GM19395 (cell line): Measurements from ENCODE around the gene ARIH2.

Experiments used
- ATAC-seq: cut with Tn5 transposase; IDR thresholded peaks from one replicate; pipeline ENCODE4 v1.9.1; 2021; ENCODE audit warnings: mild to moderate bottlenecking, moderate library complexity; ENCODE audit not compliant: unreplicated experiment

Gene ARIH2

DNA sequence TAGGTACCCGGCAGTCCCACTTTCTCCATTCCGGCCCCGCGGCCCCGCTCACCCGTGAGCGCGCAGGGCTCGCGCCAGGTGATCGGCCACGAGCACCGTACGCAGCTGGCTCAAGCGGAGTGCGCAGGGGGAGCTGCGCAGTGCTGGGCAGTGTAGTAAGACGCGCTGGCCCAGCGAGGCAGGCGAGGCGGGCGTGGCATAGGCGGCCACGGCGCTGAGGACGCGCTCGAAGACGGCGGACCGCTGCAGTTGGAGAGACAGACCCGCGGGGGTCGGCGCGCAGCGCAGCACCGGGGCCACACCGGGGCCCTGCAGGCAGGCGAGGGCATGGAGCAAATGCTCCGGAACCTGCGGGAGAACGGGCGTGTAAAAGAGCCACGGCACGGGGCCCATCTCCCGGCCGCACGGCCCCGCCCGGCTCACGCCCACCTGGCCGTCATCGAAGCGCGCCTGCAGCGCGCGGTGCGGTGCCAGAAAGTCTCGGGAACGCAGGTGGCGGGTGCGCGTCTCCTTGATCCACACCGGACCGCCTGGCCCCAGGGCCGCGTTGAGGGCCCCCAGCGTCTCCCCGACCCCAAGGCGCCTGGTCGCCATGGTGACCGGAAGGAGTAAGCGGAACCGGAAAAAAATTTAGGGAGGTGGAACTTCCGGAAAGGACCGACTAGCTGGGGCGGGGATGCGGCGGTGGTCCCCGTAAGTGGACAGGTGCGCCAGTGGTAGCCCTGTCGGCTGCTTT lies 99.5 kb downstream of the ARIH2 start, which contains the start of gene DALRD3:
DALRD3 (minus strand) TSS at position 610 of the 736 bp plus-strand sequence; CDS start at position 594, 16 bp downstream.
- ATAC-seq = no peak

DNA sequence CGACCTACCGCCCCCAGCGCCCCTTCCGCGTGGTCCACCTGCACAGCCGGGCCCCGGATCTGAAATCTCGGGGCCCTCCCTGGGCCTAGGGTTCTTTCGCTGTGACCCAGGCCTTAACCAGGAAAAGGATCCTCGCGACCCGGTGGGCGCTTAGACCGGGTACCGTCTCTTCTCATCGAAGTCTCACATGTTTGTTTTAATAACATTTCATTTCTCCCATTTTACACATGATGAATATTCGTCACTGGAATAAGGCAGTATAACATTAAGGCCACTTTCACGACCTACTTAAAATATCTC lies 100.0 kb downstream of the ARIH2 start:
- ATAC-seq = no peak

DNA sequence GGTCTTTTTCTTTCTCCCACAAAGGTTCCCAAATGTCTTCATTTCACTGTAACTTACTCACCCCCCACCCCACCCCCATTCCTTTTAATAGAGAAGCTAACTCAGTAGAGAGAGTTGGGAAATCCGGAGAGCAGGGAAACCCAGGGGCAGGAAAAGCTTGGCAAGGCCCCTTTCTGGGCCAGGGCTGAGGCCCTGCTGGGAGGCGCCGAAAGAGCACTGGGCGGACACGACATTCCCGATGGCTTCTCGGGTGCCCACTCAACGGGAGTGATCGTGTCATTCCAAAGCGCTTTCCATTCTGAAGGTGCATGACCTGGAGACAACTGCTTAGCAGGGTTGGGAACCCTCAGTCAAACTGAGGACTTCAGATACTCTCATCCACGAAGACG lies 101.3 kb downstream of the ARIH2 start:
- no peak for ATAC-seq

GRCh38 chr3:49020330-49021212 lies 101.9 kb downstream of the ARIH2 start:
- ATAC-seq = peak; percentile 2

DNA sequence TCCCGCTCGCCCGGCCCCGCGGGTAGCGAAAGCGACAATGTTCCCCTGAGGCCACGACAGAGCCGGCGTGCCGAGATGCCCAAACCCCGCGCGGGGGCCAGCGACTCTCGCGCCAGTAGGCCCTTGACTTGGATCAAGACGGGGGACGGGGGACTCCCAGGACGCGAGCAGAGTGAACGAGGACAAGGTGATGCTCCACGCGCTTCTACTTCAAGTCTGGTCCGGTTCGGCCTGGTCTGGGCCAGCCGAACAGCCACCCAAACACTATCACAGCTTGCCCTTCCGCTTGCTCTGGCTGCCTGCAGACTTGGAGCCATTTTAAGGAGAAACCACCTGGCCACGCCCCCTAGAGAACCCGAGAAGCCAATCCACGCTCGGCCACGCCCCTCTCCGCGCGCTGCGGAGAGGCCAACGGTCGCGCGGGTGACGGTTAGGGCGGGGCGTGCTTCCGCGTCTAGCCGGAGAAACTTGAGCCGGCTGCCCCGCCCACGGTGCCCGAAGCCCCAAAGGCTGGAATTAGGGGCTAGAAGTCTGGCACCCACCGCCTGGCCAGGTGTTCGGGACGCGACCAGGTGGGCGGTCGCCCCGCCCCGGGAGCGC lies 102.7 kb downstream of the ARIH2 start:
- peak; percentile 58 for ATAC-seq

DNA sequence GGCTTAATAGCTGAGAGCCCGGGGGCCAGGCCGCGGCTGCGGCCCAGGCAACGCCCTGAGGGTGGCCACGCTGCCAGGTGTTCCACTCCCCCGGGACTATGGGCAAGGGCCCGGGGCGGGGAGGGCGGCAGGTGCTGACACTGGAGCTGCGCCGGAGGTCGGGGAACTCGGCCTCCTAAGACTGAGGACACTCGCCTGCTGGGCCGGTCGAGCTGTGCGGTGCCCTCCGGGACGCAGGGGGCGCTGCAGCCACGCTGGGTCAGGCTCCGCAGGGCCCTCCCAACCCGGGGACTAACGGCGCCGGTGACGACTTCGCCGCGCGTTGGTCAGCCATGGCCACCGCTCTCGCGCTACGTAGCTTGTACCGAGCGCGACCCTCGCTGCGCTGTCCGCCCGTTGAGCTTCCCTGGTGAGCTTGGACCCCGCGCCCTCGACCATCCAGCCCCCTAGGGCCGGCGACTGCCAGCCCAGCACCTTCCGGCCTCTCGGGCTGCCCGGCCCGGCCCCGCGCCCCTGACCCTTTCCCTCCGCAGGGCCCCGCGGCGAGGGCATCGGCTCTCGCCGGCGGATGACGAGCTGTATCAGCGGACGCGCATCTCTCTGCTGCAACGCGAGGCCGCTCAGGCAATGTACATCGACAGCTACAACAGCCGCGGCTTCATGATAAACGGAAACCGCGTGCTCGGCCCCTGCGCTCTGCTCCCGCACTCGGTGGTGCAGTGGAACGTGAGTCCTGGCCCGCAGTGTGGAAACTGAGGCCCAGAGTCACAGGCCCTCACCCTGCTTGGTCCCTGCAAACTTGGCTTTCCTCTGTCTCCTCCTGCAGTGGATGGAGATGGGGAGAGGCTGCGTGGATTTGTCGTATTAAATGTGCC lies 103.4 kb downstream of the ARIH2 start, which contains the start of gene NDUFAF3:
NDUFAF3 (plus strand) TSS at position 309 of the 875 bp plus-strand sequence; CDS start at position 333, 24 bp downstream.
- ATAC-seq = peak; percentile 61

DNA sequence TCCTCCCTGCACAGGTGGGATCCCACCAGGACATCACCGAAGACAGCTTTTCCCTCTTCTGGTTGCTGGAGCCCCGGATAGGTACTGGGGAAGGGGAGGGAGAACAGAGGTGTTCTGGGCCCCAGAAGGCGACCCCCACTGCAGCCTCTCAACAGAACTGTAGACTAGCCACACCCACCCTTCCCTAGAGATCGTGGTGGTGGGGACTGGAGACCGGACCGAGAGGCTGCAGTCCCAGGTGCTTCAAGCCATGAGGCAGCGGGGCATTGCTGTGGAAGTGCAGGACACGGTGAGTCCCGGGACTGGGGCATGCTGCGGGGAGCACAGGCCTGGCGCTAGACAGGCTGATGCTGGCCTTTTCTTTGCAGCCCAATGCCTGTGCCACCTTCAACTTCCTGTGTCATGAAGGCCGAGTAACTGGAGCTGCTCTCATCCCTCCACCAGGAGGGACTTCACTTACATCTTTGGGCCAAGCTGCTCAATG lies 104.1 kb downstream of the ARIH2 start:
- no peak for ATAC-seq

GRCh38 chr3:49023775-49024174 lies 105.1 kb downstream of the ARIH2 start:
- ATAC-seq = no peak

DNA sequence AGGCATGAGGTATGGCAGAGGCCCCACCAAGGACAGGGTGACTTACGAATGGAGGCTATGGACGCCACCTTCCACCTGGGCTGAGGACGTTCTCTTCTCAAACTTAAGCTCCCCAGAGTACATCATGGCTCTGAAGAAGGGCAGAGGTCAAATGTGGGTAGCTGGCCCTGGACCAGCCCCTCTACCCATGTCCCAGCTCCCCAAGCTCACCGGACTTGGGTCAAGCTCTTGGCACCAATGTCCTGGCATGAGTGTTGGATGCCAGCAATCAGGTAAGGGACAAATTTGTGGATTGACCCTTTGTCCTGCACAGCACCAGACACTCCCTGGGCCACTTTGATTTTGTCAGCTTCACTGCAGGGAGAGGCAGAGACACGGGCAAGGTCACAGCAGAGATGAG lies 105.8 kb downstream of the ARIH2 start:
- no peak for ATAC-seq

GRCh38 chr3:49025005-49025792 lies 106.6 kb downstream of the ARIH2 start:
- no peak for ATAC-seq

DNA sequence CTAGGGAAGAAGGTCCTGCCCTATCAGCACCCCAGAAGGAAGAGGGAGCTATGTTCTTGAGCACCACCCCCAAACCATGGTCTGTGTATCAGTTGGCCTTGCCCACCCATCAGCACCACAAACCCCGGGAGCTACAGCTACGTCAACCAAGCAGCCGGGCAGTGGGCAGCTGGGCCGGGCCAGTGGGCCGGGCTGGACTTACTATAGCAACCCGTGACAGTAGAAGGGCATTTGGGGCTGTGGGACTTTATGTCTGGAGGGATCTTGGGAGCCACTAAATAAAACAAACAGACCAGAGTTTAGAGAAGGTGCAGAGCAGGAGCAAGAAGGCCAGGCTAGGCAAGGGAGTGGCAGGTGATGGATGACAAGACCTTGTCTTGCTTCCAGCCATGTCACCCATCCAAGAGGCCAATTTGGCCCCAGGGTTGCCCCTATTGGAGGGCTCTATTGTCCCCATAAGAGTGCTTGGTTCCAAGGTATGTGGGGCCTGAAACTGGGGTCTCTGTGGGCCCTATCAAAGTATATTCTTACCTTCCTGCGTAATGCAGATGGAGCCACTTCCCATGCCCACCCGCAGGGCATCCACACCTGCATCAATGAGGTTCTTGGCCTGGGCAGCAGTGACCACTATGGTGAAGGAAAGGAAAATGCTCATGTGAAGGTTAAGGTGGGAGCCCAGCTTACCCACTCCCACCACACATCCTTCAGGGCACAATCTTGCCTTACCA lies 107.3 kb downstream of the ARIH2 start:
- no peak for ATAC-seq

- no peak for ATAC-seq
Measured at GRCh38 chr3:49026536-49026935, 107.9 kb downstream of the ARIH2 start.

DNA sequence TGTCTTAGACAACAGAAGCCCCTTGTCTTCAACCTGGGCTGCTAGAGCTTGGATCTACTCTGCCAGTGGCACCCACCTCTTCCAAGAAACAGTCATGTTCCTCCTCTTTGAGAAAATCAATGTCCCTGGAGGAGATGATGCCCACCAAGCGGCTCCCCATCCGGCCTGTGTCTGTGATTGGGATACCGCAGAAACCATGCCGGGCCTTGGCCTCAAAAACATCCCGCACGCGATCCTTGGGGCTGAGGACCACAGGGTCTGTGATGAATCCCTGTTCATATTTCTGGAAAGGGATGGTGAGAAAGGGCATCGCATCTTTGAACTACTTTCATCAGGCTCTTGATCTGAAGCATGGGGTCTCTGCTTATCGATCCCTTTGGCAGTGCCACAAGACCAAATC lies 109.0 kb downstream of the ARIH2 start:
- ATAC-seq = no peak

DNA sequence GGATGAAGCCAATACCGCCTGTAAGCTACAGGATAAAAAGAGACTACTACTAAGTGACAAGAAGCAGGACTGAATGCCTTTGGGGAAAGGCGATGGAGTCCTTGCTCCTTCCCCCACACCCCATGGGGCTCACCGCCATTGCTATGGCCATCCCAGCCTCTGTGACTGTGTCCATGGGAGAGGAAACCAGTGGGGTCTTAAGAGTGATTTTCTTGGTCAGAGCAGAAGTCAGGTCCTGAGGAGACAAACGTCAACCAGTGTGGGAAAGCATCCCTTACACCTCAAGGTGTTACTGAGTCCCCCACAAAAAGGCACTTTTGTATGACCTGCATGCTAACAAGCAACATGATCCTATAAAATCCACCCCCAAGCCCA lies 109.6 kb downstream of the ARIH2 start:
- no peak for ATAC-seq

DNA sequence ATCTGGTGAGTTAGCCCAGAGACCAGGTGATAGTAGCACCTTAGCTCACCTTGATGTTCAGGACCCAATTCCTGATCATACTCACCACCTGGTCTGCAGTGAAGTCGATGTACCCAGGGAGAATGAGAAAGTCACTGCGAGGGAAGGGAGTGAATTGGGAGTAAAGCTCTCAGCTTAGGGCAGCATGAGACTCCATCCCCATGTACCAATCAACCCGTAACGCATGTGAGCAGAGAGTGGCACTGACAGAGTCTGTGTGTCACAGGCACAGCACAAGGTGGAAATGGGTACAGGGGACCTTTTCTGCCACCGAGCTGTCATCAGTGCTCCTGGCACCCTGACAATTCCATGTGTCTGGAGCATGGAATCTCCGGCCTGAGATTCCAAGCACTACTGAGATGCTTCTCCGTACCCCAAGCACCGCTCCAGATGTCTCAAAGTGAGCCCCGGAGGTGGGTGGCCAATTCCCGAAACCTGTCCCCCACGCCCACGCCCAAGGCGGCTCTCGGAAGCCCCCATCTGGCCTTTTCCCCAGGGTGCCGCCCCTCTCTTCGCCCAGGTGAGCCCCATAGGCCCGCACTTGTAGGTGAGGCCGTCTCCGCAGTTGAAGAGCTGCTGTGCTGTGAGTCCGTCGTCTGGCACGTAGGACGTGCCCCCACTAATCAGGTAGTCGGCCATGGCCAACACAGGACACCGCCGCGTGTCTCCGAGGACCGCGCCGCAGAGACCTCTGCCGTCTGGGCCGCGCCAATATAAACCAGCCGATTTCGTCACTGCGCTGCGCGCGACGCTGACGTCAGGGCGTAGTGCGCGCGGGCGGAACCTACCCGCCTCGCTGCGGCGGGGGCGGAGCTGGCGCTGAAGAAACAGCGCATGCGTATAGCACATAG lies 110.3 kb downstream of the ARIH2 start, which contains the start of gene IMPDH2:
IMPDH2 (minus strand) TSS at position 726 of the 890 bp plus-strand sequence; CDS start at position 678, 48 bp downstream.
- peak; percentile 94 for ATAC-seq

DNA sequence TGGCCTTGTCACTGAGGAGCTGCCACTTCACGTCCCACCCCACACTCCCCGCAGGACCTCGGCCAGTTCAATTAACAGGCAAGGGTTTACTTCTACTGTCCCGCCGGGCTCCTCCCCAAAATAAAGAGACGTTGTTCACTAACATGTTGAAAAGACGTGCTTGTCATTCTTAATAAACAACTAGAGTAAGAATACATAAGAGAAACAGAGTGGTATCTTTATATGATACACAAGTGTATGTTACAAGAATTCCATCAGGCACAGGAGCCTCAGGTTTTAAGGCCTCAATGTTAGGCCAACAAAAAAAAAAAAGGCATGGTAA lies 110.9 kb downstream of the ARIH2 start:
- ATAC-seq = no peak

GRCh38 chr3:49030321-49030720 lies 111.7 kb downstream of the ARIH2 start:
- no peak for ATAC-seq

GRCh38 chr3:49032646-49033304 lies 114.1 kb downstream of the ARIH2 start:
- ATAC-seq = no peak
